Measurements from ENCODE around the gene NSDHL. TPM values are rescaled to one million over a fixed set of nuclear protein-coding genes. Genes with fewer than 3 reads are reported as not detected.

The NSDHL gene
- total RNA-seq, 2 donors from 2014 or later = 25.8 to 34.8 TPM

GRCh38 chrX:152845618-152846240, 14.9 kb downstream of the NSDHL start:
- Mint-ChIP-seq H3K4me3 (no peak overlapping the region), H3K36me3 (ENCODE audit: low read depth) (peaks cover 35% of the 10 kb centered on the region), H3K4me1 (peaks cover 3% of the 10 kb centered on the region), H3K9me3 (peaks cover 71% of the 10 kb centered on the region), H3K27ac (no peak overlapping the region), H3K27me3 (ENCODE audit: insufficient read depth) (no peaks in the 10 kb centered on the region)
- WGBS, 2 experiments (ENCODE audit: insufficient coverage in 1 of 2, insufficient read length in 1 of 2) = 92 to 95% methylated on average over 4 to 17 of the region's 17 CpGs
- no peaks in the 10 kb centered on the region for H3K9me3 ChIP-seq (ENCODE audit: control insufficient read depth, low read length)
- H3K4me3 ChIP-seq (ENCODE audit: low read length) = no peak overlapping the region
- no peaks in the 10 kb centered on the region for H3K27me3 ChIP-seq (ENCODE audit: control insufficient read depth, insufficient read depth, low read length, poor library complexity, severe bottlenecking)
- H3K27ac ChIP-seq (ENCODE audit: low read depth, low read length) = no peak overlapping the region
- H3K4me1 ChIP-seq (ENCODE audit: control insufficient read depth, insufficient read depth, low read length) = no peaks in the 10 kb centered on the region
- DNase-seq = no peak
- TF ChIP-seq, protein P1, sequence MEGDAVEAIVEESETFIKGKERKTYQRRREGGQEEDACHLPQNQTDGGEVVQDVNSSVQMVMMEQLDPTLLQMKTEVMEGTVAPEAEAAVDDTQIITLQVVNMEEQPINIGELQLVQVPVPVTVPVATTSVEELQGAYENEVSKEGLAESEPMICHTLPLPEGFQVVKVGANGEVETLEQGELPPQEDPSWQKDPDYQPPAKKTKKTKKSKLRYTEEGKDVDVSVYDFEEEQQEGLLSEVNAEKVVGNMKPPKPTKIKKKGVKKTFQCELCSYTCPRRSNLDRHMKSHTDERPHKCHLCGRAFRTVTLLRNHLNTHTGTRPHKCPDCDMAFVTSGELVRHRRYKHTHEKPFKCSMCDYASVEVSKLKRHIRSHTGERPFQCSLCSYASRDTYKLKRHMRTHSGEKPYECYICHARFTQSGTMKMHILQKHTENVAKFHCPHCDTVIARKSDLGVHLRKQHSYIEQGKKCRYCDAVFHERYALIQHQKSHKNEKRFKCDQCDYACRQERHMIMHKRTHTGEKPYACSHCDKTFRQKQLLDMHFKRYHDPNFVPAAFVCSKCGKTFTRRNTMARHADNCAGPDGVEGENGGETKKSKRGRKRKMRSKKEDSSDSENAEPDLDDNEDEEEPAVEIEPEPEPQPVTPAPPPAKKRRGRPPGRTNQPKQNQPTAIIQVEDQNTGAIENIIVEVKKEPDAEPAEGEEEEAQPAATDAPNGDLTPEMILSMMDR (conservative IDR thresholded peaks at IDR 0.05) = no peak
- H3K36me3 ChIP-seq (ENCODE audit: control insufficient read depth, insufficient read depth, low read length) = peaks cover 30% of the 10 kb centered on the region
- no peak overlapping the region for H3K9ac ChIP-seq (ENCODE audit: extremely low read depth, low read length, poor library complexity, severe bottlenecking)

- peaks cover 2% of the 10 kb centered on the region for H3K4me1 Mint-ChIP-seq
- H3K27ac Mint-ChIP-seq = no peak overlapping the region
- H3K9me3 Mint-ChIP-seq = peaks cover 71% of the 10 kb centered on the region
- no peaks in the 10 kb centered on the region for H3K27me3 ChIP-seq (ENCODE audit: control insufficient read depth, insufficient read depth, low read length, poor library complexity, severe bottlenecking)
- no peak overlapping the region for H3K27ac ChIP-seq (ENCODE audit: low read depth, low read length)
- no peaks in the 10 kb centered on the region for H3K4me1 ChIP-seq (ENCODE audit: control insufficient read depth, insufficient read depth, low read length)
- no peaks in the 10 kb centered on the region for H3K9me3 ChIP-seq (ENCODE audit: control insufficient read depth, low read length)
- no peak overlapping the region for H3K9ac ChIP-seq (ENCODE audit: extremely low read depth, low read length, poor library complexity, severe bottlenecking)
- WGBS, 2 experiments (ENCODE audit: insufficient coverage in 1 of 2, insufficient read length in 1 of 2) = 86 to 100% methylated on average over 1 to 3 of the region's 6 CpGs
- H3K4me3 Mint-ChIP-seq = no peak overlapping the region
- H3K27me3 Mint-ChIP-seq (ENCODE audit: insufficient read depth) = no peaks in the 10 kb centered on the region
- peaks cover 38% of the 10 kb centered on the region for H3K36me3 Mint-ChIP-seq (ENCODE audit: low read depth)
- H3K36me3 ChIP-seq (ENCODE audit: control insufficient read depth, insufficient read depth, low read length) = peaks cover 40% of the 10 kb centered on the region
- TF ChIP-seq, protein P1 (conservative IDR thresholded peaks at IDR 0.05) = no peak
- DNase-seq = no peak
- H3K4me3 ChIP-seq (ENCODE audit: low read length) = no peak overlapping the region
Observed at GRCh38 chrX:152847281-152847680, 16.4 kb downstream of the NSDHL start.

DNA sequence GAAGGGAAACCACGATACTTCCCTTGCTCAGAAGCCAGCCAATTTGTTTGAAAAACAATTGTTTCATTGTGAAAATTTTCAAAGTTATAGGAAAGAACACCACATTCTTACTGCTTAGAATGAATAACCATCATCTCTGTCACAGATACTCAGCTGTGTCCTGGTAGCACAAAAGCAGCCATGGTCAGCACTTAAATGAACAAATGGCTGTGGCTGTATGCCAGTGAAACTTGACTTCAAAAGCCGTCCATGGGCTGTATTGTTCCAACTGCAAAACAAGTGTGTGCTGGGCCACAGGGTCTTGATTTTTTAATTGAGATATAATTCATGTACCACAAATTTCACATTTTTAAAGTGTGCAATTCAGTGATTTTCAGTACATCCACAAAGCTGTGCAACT, 19.6 kb downstream of the NSDHL start:
- H3K36me3 Mint-ChIP-seq (ENCODE audit: low read depth) = peaks cover 49% of the 10 kb centered on the region
- no peaks in the 10 kb centered on the region for H3K4me1 Mint-ChIP-seq
- Histone ChIP-seq H3K4me3 (ENCODE audit: low read length) (no peak overlapping the region), H3K9me3 (ENCODE audit: control insufficient read depth, low read length) (no peaks in the 10 kb centered on the region), H3K27ac (ENCODE audit: low read depth, low read length) (no peak overlapping the region), H3K36me3 (ENCODE audit: control insufficient read depth, insufficient read depth, low read length) (peaks cover 29% of the 10 kb centered on the region), H3K9ac (ENCODE audit: extremely low read depth, low read length, poor library complexity, severe bottlenecking) (no peak overlapping the region), H3K27me3 (ENCODE audit: control insufficient read depth, insufficient read depth, low read length, poor library complexity, severe bottlenecking) (no peaks in the 10 kb centered on the region), H3K4me1 (ENCODE audit: control insufficient read depth, insufficient read depth, low read length) (no peaks in the 10 kb centered on the region)
- WGBS, 2 experiments (ENCODE audit: insufficient coverage in 1 of 2, insufficient read length in 1 of 2) = 92% methylated on average over 2 of the region's 2 CpGs; no CpG with 5 or more reads in 1 of the 2 experiments
- H3K27ac Mint-ChIP-seq = no peak overlapping the region
- no peak overlapping the region for H3K4me3 Mint-ChIP-seq
- H3K27me3 Mint-ChIP-seq (ENCODE audit: insufficient read depth) = no peaks in the 10 kb centered on the region
- TF ChIP-seq, protein P1 (conservative IDR thresholded peaks at IDR 0.05) = no peak
- peaks cover 61% of the 10 kb centered on the region for H3K9me3 Mint-ChIP-seq
- DNase-seq = no peak

Data from endodermal cell (in vitro differentiated cells).